ENCODE measurements around the gene TAS2R8. TPM values are rescaled to one million over a fixed set of nuclear protein-coding genes. Genes with fewer than 3 reads are reported as not detected.
"Not testable (repeated sequence)": the region's sequence is repeated elsewhere in the genome, so short reads cannot be mapped to it uniquely, and the experiment has no call there.

TAS2R8 gene
- total RNA-seq (2014; rRNA removed; shearing (Covaris generic); ENCODE audit: low replicate concordance), result not detected in 2 replicates

- no peak for DNase-seq (ENCODE audit: low read depth)
- in situ Hi-C loops (cut with HindIII; ENCODE audit: low pct_unique_long_range_greater_than_20kb, low sequenced_read_pairs), result no loop called here
These were observed at the start of gene TAS2R8 for GRCh38 chr12:10807186-10807585. Gene TAS2R8 (minus strand): TSS chr12:10807286. CDS start chr12:10806980, 306 bp downstream.

GRCh38 chr12:10855807-10856206 lies 48.7 kb upstream of the TAS2R8 start:
- DNase-seq (ENCODE audit: low read depth), result no peak
- in situ Hi-C loops (cut with HindIII; ENCODE audit: low pct_unique_long_range_greater_than_20kb, low sequenced_read_pairs), result no loop called here

GRCh38 chr12:10853776-10854175 lies 46.7 kb upstream of the TAS2R8 start:
- in situ Hi-C loops (cut with HindIII; ENCODE audit: low pct_unique_long_range_greater_than_20kb, low sequenced_read_pairs), result no loop called here

GRCh38 chr12:10851243-10851858 lies 44.3 kb upstream of the TAS2R8 start:
- in situ Hi-C loops (cut with HindIII; ENCODE audit: low pct_unique_long_range_greater_than_20kb, low sequenced_read_pairs), result no loop called here
- no peak for DNase-seq (ENCODE audit: low read depth)

More at GRCh38 chr12:10853776-10854175, 46.7 kb upstream of the TAS2R8 start:
- no peak for DNase-seq (ENCODE audit: low read depth)

- DNase-seq (ENCODE audit: low read depth), result no peak
- in situ Hi-C loops (cut with HindIII; ENCODE audit: low pct_unique_long_range_greater_than_20kb, low sequenced_read_pairs), result no loop called here
These were observed 42.4 kb upstream of the TAS2R8 start, which contains the start of gene PRR4 for GRCh38 chr12:10849425-10849878. Gene PRR4 (minus strand): TSS chr12:10849475. CDS start chr12:10849437, 38 bp downstream.

GRCh38 chr12:10847744-10848143 lies 40.7 kb upstream of the TAS2R8 start:
- DNase-seq (ENCODE audit: low read depth), result no peak
- in situ Hi-C loops (cut with HindIII; ENCODE audit: low pct_unique_long_range_greater_than_20kb, low sequenced_read_pairs), result no loop called here

GRCh38 chr12:10842862-10843261 lies 35.8 kb upstream of the TAS2R8 start:
- no peak for DNase-seq (ENCODE audit: low read depth)
- in situ Hi-C loops (cut with HindIII; ENCODE audit: low pct_unique_long_range_greater_than_20kb, low sequenced_read_pairs), result no loop called here

- no peak for DNase-seq (ENCODE audit: low read depth)
- in situ Hi-C loops (cut with HindIII; ENCODE audit: low pct_unique_long_range_greater_than_20kb, low sequenced_read_pairs), result no loop called here
These were observed 31.4 kb upstream of the TAS2R8 start for GRCh38 chr12:10838461-10838860.

GRCh38 chr12:10829994-10830393 lies 22.9 kb upstream of the TAS2R8 start:
- DNase-seq (ENCODE audit: low read depth), result no peak
- in situ Hi-C loops (cut with HindIII; ENCODE audit: low pct_unique_long_range_greater_than_20kb, low sequenced_read_pairs), result no loop called here

- DNase-seq (ENCODE audit: low read depth), result no peak
- in situ Hi-C loops (cut with HindIII; ENCODE audit: low pct_unique_long_range_greater_than_20kb, low sequenced_read_pairs), result no loop called here
These were observed 19.2 kb upstream of the TAS2R8 start, which contains the start of gene TAS2R10 for GRCh38 chr12:10826258-10826657. Gene TAS2R10 (minus strand): TSS chr12:10826358. CDS start chr12:10826269, 89 bp downstream.

GRCh38 chr12:10824957-10825356 lies 17.9 kb upstream of the TAS2R8 start:
- in situ Hi-C loops (cut with HindIII; ENCODE audit: low pct_unique_long_range_greater_than_20kb, low sequenced_read_pairs), result no loop called here
- DNase-seq (ENCODE audit: low read depth), result no peak

- no peak for DNase-seq (ENCODE audit: low read depth)
- in situ Hi-C loops (cut with HindIII; ENCODE audit: low pct_unique_long_range_greater_than_20kb, low sequenced_read_pairs), result no loop called here
These were observed 4.9 kb upstream of the TAS2R8 start for GRCh38 chr12:10811883-10812536.

- DNase-seq (ENCODE audit: low read depth), result no peak
- in situ Hi-C loops (cut with HindIII; ENCODE audit: low pct_unique_long_range_greater_than_20kb, low sequenced_read_pairs), result no loop called here
These were observed 3.0 kb upstream of the TAS2R8 start, which contains the start of gene TAS2R9 for GRCh38 chr12:10810068-10810467. Gene TAS2R9 (minus strand): TSS chr12:10810168. CDS start chr12:10810075, 93 bp downstream.

GRCh38 chr12:10802587-10802986 lies 4.5 kb downstream of the TAS2R8 start, which contains the start of gene TAS2R7:
Gene TAS2R7 (minus strand): TSS chr12:10802627. CDS start chr12:10802570, 57 bp downstream.
- DNase-seq (ENCODE audit: low read depth), result no peak
- in situ Hi-C loops (cut with HindIII; ENCODE audit: low pct_unique_long_range_greater_than_20kb, low sequenced_read_pairs), result no loop called here

- in situ Hi-C loops (cut with HindIII; ENCODE audit: low pct_unique_long_range_greater_than_20kb, low sequenced_read_pairs), result no loop called here
- DNase-seq (ENCODE audit: low read depth), result no peak
These were observed 5.3 kb downstream of the TAS2R8 start for GRCh38 chr12:10801741-10802140.

GRCh38 chr12:10794222-10794621 lies 12.9 kb downstream of the TAS2R8 start:
- DNase-seq (ENCODE audit: low read depth), result no peak
- in situ Hi-C loops (cut with HindIII; ENCODE audit: low pct_unique_long_range_greater_than_20kb, low sequenced_read_pairs), result no loop called here

GRCh38 chr12:10791769-10792168 lies 15.3 kb downstream of the TAS2R8 start:
- DNase-seq (ENCODE audit: low read depth); in situ Hi-C loops (cut with HindIII; ENCODE audit: low pct_unique_long_range_greater_than_20kb, low sequenced_read_pairs): not testable (repeated sequence)

- no peak for DNase-seq (ENCODE audit: low read depth)
- in situ Hi-C loops (cut with HindIII; ENCODE audit: low pct_unique_long_range_greater_than_20kb, low sequenced_read_pairs), result no loop called here
These were observed 23.8 kb downstream of the TAS2R8 start for GRCh38 chr12:10783252-10783651.

GRCh38 chr12:10779103-10779502 lies 28.0 kb downstream of the TAS2R8 start:
- in situ Hi-C loops (cut with HindIII; ENCODE audit: low pct_unique_long_range_greater_than_20kb, low sequenced_read_pairs), result no loop called here
- no peak for DNase-seq (ENCODE audit: low read depth)
